Dermis blood vessel endothelial cell (primary cell): ENCODE data around the gene SERTAD2. TPM values are rescaled to one million over a fixed set of nuclear protein-coding genes. Genes with fewer than 3 reads are reported as not detected.

Source experiments
- DNase-seq: peaks from one replicate; pipeline ENCODE4 v3.0.0; 2010
- total RNA-seq: library from RNA; depleted of rRNA; stranded (reverse); fragments of >200 nt; gene quantifications from 2 replicates; pipeline ENCODE4 v1.2.3, GENCODE V29; 2014

The SERTAD2 gene
- total RNA-seq, 1 donor from 2014 or later = 6.6 TPM

- DNase-seq = no peak
Measured at GRCh38 chr2:64607381-64608304, 46.1 kb downstream of the SERTAD2 start.

DNA sequence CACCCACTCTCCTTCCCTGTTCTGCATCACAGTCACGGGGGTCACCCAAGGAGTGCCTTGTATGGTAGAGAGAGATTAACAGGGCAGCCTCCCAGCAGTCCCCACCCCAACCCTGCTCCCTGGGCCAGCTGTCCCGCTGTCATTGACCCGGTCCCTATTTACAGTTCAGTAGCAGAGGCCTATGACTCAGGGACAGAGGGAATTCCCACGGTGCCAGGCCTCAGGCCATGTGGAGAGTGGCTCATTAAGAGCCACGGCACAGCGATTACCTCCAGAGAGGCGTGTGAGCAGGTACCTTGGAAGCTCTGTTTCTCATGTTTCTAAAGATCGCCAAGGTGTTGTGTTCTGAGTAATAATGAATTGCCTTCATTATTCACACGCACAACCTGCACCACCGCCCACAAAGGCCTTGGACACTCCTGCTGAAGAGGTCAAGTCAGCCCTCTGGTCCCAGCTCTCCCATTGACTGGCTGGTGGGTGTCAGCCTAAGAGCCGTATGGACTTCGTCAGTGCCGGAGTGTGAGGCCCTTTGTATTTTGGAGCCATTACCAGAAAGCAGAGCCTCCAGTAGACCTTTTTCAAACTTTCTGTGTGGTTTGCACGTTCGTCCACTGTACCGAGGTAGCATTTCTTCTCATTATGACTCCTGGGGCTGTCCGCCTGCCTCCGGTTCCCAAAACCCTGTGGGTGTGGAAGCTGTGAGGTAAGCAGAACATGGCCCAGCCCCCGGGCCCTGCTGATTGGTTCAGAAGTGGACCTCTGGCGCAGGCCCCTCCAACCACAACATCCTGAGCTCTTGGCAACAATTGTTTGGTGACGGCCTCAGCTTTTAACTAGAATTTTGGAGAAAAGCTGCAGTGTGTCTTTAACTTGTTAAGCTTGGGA, 47.0 kb downstream of the SERTAD2 start:
- DNase-seq = no peak

- DNase-seq = no peak
Measured at GRCh38 chr2:64605991-64606478, 47.7 kb downstream of the SERTAD2 start.

- DNase-seq = no peak
Measured at GRCh38 chr2:64605026-64605471, 48.7 kb downstream of the SERTAD2 start.

GRCh38 chr2:64604155-64604554, 49.6 kb downstream of the SERTAD2 start:
- no peak for DNase-seq

GRCh38 chr2:64602436-64602835, 51.3 kb downstream of the SERTAD2 start:
- DNase-seq = no peak

DNA sequence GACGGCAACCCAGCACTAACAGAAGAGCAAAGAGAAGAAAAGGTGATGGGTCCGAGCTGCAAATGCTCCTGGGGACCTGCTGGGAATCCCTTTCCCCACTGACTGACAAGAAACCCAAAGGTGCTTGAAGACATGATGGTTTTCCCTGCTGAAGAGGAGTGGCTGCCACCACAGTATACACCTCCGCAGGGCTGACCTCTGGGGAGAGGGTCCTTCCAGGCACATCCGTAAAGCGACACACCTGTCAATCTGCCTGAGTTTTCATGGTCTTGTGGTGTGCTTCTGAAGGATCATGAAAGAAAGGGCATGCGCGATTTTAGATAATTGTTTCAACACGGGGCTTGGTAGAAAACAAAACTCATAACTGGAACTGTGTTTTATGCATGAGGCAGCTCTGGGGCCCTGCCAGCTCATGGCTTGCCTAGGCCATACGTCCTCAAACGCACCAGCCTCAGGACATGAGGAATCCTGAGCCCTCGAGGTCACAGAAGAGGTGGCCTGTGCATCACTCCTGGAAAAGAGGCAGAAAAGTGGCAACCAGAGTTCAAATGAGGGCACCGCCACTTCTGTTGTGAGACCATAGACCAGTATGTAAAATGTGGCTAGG, 51.8 kb downstream of the SERTAD2 start:
- DNase-seq = no peak

DNA sequence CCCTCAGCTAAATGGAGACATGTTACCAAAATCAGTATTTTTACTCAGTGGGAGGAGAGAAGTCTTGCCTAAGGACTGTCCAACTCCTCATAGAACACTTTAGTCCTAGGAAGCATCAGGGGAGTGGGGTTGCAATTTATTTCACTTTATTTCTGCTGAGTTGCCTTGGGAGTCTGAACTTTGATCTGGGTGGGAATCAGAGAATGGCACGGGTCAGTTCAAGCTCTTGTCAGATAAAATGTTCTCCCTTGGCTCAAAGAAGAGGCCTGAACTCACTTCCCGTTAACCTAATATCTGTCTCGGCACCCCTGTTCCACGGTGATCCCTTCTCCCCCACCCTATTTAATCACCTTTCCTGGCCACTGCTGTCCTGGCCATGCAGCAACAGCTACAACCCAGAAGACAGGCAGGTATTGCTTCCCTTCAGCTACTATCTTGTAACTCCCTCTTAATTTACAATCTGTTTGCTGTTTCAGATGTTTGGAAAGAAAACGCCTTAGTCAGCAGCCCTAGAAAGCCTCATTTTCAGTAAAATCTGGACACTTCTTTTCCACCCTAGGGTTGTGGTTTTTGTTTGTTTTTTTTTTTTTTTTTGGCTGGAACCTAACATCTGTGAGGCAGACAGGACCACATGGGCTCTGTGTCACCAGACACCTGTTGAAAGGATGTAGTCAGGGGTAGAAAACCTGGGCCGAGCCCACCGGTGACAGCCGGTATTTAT, 52.5 kb downstream of the SERTAD2 start:
- no peak for DNase-seq

DNA sequence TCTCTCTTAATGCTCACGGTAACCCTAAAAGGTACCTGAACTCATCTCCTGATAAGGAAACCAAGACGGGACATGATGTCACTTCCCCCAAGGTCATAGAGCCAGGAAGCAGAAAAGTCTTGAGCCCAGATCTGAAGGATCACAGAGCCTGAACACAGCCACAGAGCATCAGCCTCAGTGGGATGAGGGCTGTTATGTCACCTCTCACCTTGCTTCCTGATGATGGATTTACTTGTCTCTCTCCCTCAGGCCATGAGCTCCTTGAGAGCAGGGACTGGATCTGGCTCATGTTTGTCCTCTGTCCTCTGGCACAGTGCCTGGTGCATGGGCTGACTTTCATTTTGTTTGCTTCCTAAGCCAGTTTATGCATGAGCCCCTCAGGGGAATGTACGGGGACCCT, 54.2 kb downstream of the SERTAD2 start:
- DNase-seq = peak; percentile 77

DNA sequence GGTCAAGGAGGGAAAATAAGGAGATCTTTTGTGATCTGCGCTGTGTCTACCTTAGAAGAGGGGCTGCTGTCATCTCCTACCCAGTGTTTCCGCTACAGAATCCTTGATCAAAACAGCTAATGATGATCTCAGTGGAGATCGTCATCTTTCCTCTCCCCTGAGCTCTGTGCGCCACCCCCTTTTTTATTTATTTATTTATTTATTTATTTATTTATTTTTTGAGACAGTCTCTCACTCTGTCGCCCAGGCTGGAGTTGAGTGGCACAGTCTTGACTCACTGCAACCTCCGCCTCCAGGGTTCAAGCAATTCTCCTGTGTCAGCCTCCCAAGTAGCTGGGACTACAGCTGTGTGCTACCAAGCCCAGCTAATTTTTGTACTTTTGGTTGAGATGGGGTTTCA, 55.5 kb downstream of the SERTAD2 start:
- DNase-seq = no peak

DNA sequence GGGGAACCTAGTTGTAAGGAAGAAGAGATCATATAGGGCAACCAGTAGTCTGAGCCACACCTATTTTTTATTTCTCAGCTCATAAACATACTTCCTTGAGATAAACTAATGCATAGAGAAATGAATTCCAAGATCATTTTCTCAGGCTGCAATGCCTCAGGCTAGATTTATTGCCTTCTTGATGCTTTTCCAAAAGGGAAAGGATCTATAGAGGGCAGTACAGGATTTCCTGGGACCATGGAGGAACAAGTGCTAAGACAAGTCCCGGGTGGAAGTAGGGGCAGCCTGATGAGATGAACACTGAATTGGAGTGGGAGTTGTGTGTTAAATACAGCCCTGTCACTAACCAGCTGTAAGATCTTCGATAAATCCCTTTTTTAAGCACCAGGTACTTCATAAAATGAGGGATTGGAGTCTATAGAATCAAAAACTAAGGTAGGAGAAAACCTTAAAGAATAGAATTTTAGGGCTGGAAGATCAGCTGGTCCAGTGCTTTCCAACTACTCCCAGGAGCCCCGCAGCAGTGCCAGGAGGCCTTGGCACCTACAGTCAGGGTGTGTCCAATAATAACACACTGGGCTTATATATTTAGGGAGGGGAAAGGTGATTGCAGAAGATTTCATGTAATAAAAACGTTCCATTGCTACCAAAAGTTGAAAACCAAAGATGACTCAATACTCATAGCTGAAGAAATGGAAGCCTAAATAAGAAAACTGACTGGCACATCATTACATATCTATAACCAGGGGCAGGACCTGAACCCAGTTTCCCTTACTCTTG, 58.1 kb downstream of the SERTAD2 start:
- no peak for DNase-seq

DNA sequence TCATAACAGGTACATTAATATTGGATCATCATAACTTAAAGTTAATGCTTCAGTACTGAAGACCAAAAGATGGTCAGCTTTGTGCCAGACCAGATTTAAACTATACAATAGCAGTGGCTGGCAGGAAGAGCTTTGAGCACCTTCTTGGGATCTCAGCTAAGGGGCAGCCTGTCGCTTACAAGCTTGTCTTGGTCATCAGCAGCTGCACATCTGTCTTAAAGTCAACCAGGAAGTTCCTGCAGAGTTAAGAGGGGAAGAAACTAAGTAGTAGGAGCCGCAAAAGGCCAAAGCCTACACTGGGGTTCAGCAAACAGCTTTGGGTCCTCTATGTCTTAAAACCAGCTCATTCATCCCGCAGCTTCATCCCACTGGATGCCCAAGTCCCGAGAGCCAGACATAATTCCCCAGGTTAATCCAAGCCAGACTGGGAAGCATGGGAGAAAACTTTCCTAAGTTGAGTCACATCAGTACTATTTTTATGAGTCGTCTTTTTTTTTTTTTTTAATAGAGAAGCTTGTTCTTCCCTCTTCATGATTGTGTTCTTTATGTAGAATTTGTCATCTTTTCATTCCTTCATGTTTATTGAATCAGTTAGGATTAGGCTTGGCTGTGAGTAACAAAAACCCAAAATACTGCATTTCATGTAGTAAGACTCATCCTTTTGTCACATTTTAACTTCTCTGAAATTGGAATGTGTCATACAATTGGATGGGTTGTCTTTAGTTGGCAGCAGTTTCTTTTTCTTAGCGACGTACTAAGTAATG, 59.3 kb downstream of the SERTAD2 start:
- DNase-seq = no peak

DNA sequence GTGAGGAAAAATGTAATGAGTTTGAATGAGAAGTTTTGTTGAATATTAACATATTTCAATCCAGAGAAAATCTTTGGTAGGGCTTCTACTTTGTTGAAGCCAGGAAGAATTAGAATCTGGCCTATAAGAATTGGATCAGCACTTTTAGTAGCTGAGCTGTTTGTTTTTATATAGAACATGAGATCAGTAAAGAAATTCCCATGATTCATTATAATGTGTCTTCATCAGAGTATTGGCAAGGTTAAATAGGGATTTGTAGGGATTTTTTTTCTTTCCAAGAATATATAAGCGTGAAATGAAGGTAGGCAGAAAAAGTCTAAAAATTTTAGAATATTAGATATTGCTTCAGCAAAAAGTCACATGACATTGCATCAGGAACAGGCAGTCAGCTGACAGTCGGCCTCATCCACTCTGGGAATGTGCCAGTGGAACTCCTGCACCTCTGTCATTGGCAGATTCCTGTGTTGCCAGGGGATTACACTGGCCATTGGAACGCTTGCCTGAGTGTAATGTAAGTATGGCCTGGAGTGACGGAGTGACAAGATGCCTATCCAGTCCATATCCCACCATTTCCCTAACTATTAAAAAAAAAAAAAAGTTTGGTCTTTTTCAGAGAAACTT, 60.6 kb downstream of the SERTAD2 start:
- DNase-seq = no peak

DNA sequence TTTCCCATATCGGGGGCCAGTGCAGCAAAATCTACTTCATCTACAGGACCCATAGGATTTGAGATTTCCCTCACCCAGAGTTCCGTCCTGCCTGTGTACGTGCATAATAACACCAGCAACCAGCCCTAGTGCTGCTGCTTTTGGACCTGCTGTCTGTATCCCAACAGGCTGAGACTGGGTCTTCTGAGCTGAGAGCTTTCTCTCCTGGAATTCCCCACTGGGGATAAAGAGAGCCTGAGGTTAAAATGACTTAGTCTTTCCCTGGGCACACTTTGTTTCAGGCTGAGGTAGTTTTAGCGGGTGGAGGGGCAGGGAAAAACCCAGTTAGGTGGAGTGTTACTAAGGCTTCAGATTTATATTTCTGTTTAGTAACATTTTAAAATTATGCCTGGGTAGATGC, 62.5 kb downstream of the SERTAD2 start:
- no peak for DNase-seq

GRCh38 chr2:64587561-64587960, 66.2 kb downstream of the SERTAD2 start:
- no peak for DNase-seq

DNA sequence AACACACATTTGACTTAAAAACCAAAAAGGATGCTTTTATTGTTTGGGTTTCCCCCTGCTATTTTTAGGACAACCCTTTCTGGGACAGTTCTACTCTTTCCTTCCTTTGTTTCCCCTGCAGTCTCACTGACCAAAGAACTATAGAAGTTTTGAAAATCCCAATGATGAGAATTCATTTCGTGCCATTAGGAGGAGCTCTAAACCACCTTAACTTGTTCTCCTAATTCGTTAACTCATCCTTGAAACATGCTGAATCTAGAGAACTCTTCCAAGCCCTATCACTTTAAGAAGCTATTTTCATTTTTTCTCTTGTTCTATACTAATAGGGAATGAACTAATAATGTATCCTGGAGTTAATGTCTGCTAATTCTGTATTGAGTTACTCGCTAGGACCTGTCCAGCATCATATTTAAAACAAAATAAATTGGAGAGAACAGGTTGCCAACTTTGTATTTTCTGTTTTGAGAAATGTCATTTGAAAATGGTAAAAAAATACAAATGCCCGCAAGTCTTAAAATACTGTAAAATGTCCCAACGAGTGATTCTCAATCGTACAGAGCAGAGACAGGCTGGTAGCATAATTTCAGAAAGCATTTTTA, 66.7 kb downstream of the SERTAD2 start:
- peak; percentile 76 for DNase-seq

GRCh38 chr2:64586054-64586453, 67.7 kb downstream of the SERTAD2 start:
- no peak for DNase-seq

DNA sequence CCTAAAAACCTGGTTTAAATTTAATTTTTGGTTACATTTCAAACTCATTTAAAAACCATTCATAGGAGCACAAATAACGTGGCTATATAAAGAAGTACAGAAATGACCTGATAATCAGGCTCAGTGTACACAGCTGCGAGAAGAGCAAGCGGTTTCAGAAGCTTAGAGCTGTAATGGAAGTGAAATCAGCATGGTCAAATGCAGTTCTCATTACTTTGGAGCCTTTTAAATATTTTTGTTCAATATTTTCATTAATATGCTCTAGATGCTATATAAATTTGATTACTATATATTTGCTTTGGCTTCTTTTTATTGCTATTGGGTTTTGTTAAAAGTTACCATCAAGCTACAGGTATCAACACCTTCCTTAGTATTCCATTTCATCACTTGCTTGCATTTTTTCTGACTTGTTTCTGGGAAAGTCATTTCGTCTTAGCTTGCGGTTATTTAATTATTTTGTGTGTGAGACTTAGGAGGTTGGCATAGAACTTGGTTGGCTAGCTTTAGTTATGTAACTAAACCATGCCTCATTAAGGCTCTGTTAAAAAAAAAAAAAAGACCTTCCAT, 70.9 kb downstream of the SERTAD2 start:
- DNase-seq = no peak
